ENCODE results near the gene CGNL1.

The CGNL1 gene

DNA sequence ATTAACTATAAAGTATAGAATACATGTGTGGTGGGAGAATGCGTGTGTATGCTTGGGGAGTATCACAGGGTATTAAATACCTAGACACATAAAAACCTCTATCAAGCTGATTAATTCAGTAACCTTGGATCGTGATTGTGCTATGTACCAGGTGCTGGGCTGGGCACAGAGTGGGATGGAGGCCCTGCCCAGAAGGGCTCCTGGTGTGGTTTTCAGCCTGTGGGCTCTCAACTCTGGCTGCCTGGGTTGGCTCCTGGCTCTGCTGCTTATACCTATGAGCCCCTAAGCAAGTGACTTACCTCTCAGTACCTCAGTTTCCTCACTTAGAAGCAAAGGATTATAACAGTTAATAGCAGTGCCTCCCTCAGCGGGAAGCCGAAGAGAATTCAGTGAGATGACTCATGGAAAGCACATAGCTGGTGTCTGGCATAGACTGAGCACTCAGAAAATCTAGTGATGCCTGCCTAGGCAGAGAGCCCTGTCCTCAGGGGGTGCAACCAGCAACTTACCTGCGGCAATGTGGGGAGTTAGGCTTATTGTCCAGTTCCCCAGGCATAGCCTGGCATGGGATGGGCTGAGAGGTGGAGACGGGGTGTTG lies 124.8 kb downstream of the CGNL1 start:
- DNase-seq = no peak

- no peak for DNase-seq
These were observed 125.8 kb downstream of the CGNL1 start for GRCh38 chr15:57502116-57502515.

GRCh38 chr15:57503051-57503702 lies 126.9 kb downstream of the CGNL1 start:
- DNase-seq = no peak

DNA sequence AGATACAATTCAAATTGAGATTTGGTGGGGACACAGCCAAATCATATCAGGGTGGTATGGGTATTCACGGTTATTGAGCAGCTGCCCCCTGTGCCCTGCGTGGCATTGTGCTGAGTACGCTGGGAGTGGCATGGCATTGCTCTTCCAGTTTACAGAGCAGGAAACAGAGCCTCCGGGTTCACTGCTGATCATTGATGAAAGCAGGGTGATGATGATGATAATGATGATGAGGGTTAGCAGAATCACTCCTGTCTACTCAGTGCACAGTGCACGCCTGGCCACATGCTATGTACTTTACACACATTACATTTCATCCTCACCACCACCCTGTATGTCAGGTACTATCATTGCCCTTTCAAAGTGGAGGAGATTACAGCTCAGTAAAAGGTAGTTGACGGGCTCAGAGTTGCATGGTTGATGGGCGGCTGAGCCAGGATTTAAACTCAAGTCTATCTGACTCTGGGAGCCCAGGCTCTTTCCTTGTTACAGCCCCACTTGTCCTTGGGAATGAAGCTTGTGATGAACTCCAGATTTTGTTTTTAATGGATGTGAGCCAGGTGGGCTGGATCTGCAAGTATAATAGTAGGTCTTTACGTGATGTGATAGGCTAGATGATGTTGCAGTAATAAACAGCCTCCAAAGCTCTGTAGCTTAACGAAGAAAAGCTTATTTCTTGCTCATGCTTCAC lies 127.8 kb downstream of the CGNL1 start:
- no peak for DNase-seq

- DNase-seq = no peak
These were observed 128.3 kb downstream of the CGNL1 start for GRCh38 chr15:57504599-57504940.

GRCh38 chr15:57505056-57505715 lies 128.9 kb downstream of the CGNL1 start:
- DNase-seq = no peak

DNA sequence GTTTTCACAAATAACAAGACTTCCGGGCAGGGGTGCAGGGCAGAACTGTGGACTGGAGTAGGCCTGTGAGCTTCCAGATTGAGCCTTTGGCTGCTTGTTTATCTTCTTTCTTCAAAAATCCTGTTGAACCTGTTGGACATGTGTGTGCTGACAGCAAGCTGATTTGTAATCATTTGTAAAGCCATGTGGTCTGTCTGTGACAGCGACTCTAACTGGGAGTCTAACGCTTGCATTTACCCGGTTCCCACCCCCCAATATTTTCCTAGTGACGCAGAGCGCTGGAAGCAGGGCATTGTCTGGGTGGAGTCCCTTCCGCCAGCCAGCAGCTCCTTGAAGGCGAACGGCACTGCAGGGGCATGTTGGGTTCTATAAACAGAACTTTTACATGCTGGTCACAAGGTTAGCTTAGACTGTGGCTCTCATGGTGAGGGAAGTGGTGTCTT lies 129.7 kb downstream of the CGNL1 start:
- DNase-seq = no peak

GRCh38 chr15:57506422-57506821 lies 130.1 kb downstream of the CGNL1 start:
- no peak for DNase-seq

DNA sequence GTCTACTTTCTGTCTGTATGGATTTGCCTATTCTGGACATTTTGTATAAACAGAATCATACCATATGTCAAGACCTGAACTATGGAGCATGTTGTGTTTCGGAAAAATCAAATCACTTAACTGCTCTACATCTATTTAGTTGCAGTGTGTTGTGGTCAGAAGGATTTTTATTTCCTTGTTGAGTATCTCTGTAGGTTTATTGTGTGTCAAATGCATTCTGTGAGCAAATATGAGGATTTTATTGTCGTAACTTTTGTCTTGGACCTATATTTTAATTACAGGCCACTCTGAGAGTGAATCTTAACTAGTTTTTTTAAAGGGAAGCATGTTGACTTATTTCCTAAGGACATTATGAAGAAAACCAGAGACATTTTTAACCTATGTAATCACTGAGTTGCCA lies 130.8 kb downstream of the CGNL1 start:
- DNase-seq = no peak

DNA sequence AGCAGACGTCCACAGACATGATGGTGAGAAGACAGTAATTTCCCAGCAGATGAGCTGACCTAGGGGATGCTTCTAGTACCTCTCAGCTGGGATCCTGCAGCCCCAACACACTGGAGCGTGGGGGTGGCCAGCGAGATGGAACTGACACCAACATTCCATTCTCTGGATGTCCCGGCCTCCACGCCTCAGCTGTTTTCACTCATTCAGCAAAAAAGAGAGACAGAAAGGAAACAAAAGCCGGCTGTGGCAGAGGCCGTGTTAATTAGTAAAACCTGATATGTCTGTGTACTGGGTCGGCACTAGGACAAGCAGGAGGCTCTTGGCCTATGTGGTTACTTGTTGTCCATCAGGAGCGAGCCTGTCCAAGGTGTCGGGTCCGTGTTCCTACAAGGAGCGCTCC lies 132.8 kb downstream of the CGNL1 start:
- no peak for DNase-seq

DNA sequence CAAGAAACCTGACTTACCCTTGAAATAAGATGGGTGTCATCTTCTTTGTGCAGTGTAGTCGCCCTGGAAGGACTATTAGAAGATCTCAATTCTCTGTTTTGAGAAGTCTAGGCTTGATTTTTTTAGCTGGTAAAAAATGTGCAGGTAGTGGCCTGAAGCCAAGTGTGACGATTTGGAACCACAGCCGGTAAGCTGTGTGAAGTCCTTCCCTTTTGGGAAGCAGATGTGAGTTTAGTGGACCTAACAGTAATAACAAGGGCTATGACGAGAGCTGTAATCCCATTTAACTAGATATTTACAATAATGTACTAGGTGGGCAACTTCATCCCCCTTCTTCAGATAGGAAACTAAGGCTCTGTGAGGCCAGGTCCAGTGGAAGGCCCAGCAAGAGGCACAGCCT lies 133.7 kb downstream of the CGNL1 start:
- no peak for DNase-seq

DNA sequence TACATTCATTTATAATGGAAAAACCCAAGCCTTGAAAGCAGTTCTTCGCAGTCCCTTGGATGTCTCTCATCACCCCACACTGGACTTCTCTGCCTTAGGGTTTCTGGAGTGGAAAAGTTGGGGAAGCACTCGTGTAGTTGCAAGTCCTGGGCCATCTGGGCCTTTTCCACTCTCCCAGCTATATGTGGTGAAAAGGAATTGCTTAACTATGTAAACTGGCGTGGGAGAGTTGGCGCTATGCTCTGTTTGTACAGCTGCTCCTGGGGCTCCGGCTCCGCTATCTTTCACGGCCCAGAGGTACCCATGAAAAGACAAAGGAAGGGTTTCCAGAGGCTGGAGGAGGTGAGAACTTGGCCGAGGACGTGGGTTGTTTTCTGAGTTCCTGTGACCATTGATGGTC lies 134.3 kb downstream of the CGNL1 start:
- no peak for DNase-seq

- DNase-seq = peak; percentile 39
These were observed 140.2 kb downstream of the CGNL1 start for GRCh38 chr15:57516327-57517029.

- DNase-seq = no peak
These were observed 140.8 kb downstream of the CGNL1 start for GRCh38 chr15:57517030-57517671.

DNA sequence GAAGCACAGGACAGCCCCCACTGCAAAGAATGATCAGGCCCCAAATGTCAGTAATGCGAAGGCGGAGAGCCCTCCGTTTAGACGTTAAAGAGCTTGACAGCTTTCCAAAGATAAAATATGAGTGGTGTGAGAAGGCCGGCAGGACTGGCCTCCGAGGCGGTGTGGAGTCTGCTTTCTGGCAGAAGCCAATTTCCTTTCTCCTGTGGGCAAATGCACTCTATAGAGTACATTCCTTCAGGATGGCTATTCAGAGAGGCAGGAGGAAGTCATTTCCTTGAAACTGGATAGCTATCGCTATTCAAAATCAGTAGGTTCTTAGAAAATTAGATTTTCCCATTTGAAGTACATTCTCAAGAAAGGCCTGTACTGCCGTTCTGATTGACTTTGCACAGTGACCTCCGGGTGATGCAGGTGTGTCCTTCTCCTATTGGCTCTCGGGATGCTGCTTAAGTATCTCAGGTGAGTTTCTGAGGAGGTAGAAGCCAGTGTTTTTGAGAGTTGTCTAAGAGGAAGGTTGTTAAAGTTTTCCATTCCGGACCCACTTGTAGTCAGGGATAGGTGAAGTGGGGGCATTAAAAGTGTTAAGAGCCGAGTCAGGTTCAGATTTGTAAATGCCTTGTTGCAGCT lies 142.6 kb downstream of the CGNL1 start:
- no peak for DNase-seq

DNA sequence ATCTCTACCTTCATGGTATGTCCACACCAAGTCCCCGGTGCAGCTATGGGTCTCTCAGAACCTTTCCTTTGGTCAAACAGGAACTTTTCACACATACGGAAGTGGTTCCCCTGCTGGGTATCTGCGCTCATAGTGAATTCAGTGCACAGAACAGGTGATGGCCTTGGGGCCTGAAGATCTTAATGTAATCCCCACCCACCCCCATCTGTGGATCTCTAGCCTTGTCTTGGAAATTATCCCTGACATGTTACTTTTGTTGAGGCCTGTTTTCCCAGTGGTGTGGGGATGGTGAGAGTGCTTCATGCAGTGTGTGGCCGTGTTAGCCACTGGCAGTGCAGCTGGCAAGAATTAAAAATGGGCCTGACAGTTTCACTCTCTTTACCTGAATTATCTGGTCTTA lies 143.5 kb downstream of the CGNL1 start:
- no peak for DNase-seq

DNA sequence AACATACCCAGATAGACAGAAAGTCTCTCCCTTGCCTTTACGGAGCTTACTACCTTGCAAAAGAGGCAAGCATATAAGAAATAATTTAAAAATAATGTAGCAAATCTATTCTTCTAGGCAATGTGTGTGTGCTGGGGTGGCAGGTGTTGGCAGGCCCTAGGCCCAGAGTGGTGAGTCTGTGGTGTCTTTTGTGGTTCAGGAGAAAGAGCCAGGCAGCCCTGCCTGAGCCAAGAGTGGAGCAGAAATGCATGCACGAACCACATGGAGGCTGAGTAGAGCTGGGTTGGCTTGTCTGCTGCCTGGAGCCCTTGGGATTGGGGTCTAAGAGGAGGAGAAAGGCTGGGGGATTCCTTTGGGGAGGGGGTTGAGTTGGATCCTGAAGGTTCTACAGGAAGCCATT lies 145.2 kb downstream of the CGNL1 start:
- no peak for DNase-seq

DNA sequence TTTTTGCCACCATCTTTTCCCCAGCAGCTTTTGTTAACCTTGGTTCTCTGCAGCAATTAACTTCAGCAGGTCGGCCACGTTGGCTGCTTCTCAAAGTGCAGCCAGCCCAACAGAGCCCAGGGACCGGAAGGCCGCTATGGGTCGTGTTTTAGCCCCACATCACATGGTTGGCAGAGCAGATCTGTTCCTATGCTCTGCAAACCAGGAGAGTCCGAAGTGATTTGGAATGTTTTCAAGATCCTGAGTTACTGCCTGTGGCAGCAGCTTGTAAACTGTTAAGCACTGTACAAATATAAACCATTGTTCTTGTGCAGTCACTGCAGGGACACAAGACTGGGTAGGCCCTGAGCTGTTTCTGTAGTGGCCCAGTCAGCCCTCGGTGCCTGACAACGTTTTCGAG lies 145.8 kb downstream of the CGNL1 start:
- DNase-seq = peak; percentile 64

GRCh38 chr15:57525581-57525980 lies 149.3 kb downstream of the CGNL1 start:
- no peak for DNase-seq

DNA sequence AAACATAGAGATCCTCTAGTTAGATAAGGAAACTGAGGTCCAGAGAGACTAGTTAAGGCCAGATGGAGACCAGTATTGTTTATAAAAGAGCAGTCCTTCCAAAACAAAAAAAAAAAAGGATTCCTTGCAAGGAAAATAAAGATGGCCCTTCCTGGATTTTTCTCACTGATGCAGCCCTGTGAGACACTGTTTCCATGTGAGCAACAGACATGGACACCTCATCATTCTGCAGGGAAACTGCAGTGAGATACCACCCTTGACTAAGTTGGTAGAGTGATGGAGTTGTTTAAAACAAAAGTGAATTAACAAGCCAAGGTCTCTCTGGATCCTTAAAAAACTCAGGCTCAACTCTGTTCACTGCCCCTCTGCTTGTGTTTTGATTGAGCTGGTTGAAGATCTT lies 149.8 kb downstream of the CGNL1 start:
- DNase-seq = no peak

GRCh38 chr15:57526615-57527014 lies 150.3 kb downstream of the CGNL1 start:
- no peak for DNase-seq

DNA sequence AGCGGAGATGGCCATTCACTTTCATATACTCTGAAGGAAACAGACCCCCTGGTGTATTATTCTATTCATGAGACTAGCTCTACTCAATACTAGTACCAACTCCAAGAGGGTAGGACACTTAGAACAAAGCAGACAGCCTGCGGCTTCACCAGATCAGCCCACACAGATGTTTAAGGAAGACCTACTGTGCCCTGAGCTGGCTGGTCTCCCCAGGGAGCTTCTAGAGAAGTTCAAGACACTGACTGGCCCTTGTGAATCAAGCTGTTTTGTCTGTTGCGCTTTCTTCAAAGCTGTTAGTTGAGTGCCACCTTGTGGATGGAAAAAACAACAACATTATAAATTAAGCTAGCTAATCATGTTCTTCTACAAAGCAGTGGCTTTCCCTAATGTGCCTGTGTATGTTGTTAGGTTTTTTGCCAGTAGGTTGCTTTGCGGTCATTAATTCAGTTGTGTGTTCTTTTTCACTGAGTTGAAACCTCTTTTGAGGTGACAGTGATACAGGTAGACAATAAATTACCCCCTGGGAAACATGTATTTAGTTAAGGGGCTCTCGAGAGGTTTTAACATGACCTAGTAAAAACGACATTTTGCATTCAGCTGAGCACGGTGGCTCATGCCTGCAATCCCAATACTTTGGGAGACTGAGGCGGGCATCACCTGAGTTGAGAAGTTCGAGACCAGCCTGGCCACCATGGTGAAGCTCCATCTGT lies 151.2 kb downstream of the CGNL1 start:
- peak; percentile 35 for DNase-seq

Data from DMS79 (cell line).